ENCODE data around the gene SCRN3. TPM values are rescaled to one million over a fixed set of nuclear protein-coding genes. Genes with fewer than 3 reads are reported as not detected.

The SCRN3 gene
- total RNA-seq, 4 donors from 2014 or later = 22.2 to 30.4 (median 26.8) TPM

- WGBS, 2 donors (ENCODE audit: low coverage in 1 of 2) = 57 to 62% methylated on average over 3 of the region's 3 CpGs
- no peaks in the 10 kb centered on the region for H3K9me3 ChIP-seq
- ATAC-seq = no peak
- peaks cover 0 to 11% of the 10 kb centered on the region in 2 donors for H3K36me3 ChIP-seq
- no peak overlapping the region for H3K4me3 ChIP-seq
- no peaks in the 10 kb centered on the region for H3K4me1 ChIP-seq
- peak overlapping the region in 1 of 4 donors; percentile 31 for H3K27ac ChIP-seq
- TF ChIP-seq POLR2A (IDR thresholded peaks at IDR 0.05) (no peak), POLR2AphosphoS5 (IDR thresholded peaks at IDR 0.05) (no peak), CTCF (IDR thresholded peaks at IDR 0.05) (no peak), EP300 (IDR thresholded peaks at IDR 0.05) (no peak)
- H3K27me3 ChIP-seq = no peaks in the 10 kb centered on the region
These were observed 78.3 kb downstream of the SCRN3 start for GRCh38 chr2:174473796-174474195.

- WGBS, 2 donors (ENCODE audit: low coverage in 1 of 2) = 80 to 82% methylated on average over 1 of the region's 1 CpG
- ATAC-seq = no peak
- TF ChIP-seq EP300 (IDR thresholded peaks at IDR 0.05) = no peak
- no peak for TF ChIP-seq CTCF (IDR thresholded peaks at IDR 0.05)
- no peak for TF ChIP-seq POLR2A (IDR thresholded peaks at IDR 0.05)
- no peak for TF ChIP-seq POLR2AphosphoS5 (IDR thresholded peaks at IDR 0.05)
These were observed 82.2 kb downstream of the SCRN3 start for GRCh38 chr2:174477759-174478158.

More at GRCh38 chr2:174477759-174478158, 82.2 kb downstream of the SCRN3 start:
- H3K27me3 ChIP-seq = no peaks in the 10 kb centered on the region
- H3K27ac ChIP-seq = no peak overlapping the region
- H3K4me3 ChIP-seq = no peak overlapping the region
- no peaks in the 10 kb centered on the region for H3K9me3 ChIP-seq
- peaks cover 0 to 3% (median 0%) of the 10 kb centered on the region in 3 donors for H3K4me1 ChIP-seq
- H3K36me3 ChIP-seq = peaks cover 0 to 40% of the 10 kb centered on the region in 2 donors

Other genes starting within 250 kb of the SCRN3 start
- gene OLA1, start 147.2 kb upstream of the SCRN3 start, total RNA-seq = 10 to 100 TPM; 57.1 to 90.4 (median 72.1) TPM
- gene SP9, start 60.8 kb upstream of the SCRN3 start, total RNA-seq = not detected
- gene GPR155, start 91.3 kb downstream of the SCRN3 start, total RNA-seq = 10 to 100 TPM; 18.0 to 45.9 (median 32.2) TPM
- 10 to 100 TPM; 32.2 to 50.4 (median 44.2) TPM for gene WIPF1, start 202.1 kb downstream of the SCRN3 start, total RNA-seq